SK-N-SH treated with all-trans-retinoic acid at 6 μM for 48 hours (cell line): ENCODE results near the gene NEGR1.

Source experiments
- ATAC-seq: fragments of 200-7000 bp; cut with Tn5 transposase; 3 replicates; pipeline ENCODE4 v1.9.1; 2020; ENCODE audit warnings: mild to moderate bottlenecking, moderate library complexity
- ARNTL ChIP-seq: fragments of 450-650 bp; formaldehyde crosslinking; IDR thresholded peaks from 2 replicates; pipeline ENCODE4 v1.5.0; 2020; ENCODE audit warnings: low read depth, mild to moderate bottlenecking, moderate library complexity, borderline replicate concordance
- BACH2 ChIP-seq: fragments of 250-450 bp; sonication (Bioruptor Pico); IDR thresholded peaks from 2 replicates; pipeline ENCODE4 v1.9.0; 2021; ENCODE audit warnings: mild to moderate bottlenecking, borderline replicate concordance
- CREB5 ChIP-seq: fragments of 250-450 bp; sonication (Bioruptor Pico); IDR thresholded peaks from 2 replicates; pipeline ENCODE4 v1.5.1; 2020; ENCODE audit warnings: low read depth, mild to moderate bottlenecking, moderate library complexity
- CSDC2 ChIP-seq: fragments of 250-450 bp; sonication (Bioruptor Pico); IDR thresholded peaks from 2 replicates; pipeline ENCODE4 v1.5.0; 2020; ENCODE audit warnings: mild to moderate bottlenecking, moderate library complexity
- GLIS3 ChIP-seq: fragments of 250-450 bp; sonication (Bioruptor Pico); IDR thresholded peaks from 2 replicates; pipeline ENCODE4 v1.5.0; 2020; ENCODE audit warnings: mild to moderate bottlenecking, moderate library complexity
- ISL1 ChIP-seq: fragments of 250-450 bp; sonication (Bioruptor Pico); IDR thresholded peaks from 2 replicates; pipeline ENCODE4 v2.1.2; 2022; ENCODE audit warnings: mild to moderate bottlenecking, moderate library complexity
- OSR1 ChIP-seq: fragments of 250-450 bp; sonication (Bioruptor Pico); IDR thresholded peaks from 2 replicates; pipeline ENCODE4 v1.8.0; 2022; ENCODE audit warnings: moderate library complexity, mild to moderate bottlenecking, inconsistent platforms
- PATZ1 ChIP-seq: fragments of 250-450 bp; sonication (Bioruptor Pico); IDR thresholded peaks from 2 replicates; pipeline ENCODE4 v1.8.0; 2020; ENCODE audit warnings: mild to moderate bottlenecking, moderate library complexity, borderline replicate concordance
- POU6F1 ChIP-seq: fragments of 250-450 bp; sonication (Bioruptor Pico); IDR thresholded peaks from 2 replicates; pipeline ENCODE4 v1.8.0; 2021; ENCODE audit warnings: low read depth, mild to moderate bottlenecking, moderate library complexity, borderline replicate concordance
- PPARA ChIP-seq: fragments of 250-450 bp; sonication (Bioruptor Pico); IDR thresholded peaks from 2 replicates; pipeline ENCODE4 v1.5.0; 2020; ENCODE audit warnings: mild to moderate bottlenecking, borderline replicate concordance
- RARB ChIP-seq: fragments of 250-450 bp; sonication (Bioruptor Pico); IDR thresholded peaks from 2 replicates; pipeline ENCODE4 v1.8.0; 2021; ENCODE audit warnings: mild to moderate bottlenecking, moderate library complexity
- SNAI2 ChIP-seq: fragments of 250-450 bp; sonication (Bioruptor Pico); IDR thresholded peaks from 2 replicates; pipeline ENCODE4 v1.5.0; 2020; ENCODE audit warnings: mild to moderate bottlenecking, moderate library complexity
- TCF4 ChIP-seq: fragments of 250-450 bp; sonication (Bioruptor Pico); IDR thresholded peaks from 2 replicates; pipeline ENCODE4 v1.8.0; 2021; ENCODE audit warnings: mild to moderate bottlenecking, moderate library complexity, borderline replicate concordance
- TOX ChIP-seq: fragments of 250-450 bp; sonication (Bioruptor Pico); IDR thresholded peaks from 2 replicates; pipeline ENCODE4 v1.8.0; 2021; ENCODE audit warnings: mild to moderate bottlenecking, moderate library complexity, borderline replicate concordance
- TSHZ2 ChIP-seq: fragments of 250-450 bp; sonication (Bioruptor Pico); IDR thresholded peaks from 2 replicates; pipeline ENCODE4 v1.5.0; 2020; ENCODE audit warnings: mild to moderate bottlenecking, moderate library complexity
- ZC3H10 ChIP-seq: fragments of 250-450 bp; sonication (Bioruptor Pico); IDR thresholded peaks from 2 replicates; pipeline ENCODE4 v1.5.1; 2021; ENCODE audit warnings: mild to moderate bottlenecking, moderate library complexity
- ZFP3 ChIP-seq: fragments of 250-450 bp; sonication (Bioruptor Pico); IDR thresholded peaks from 2 replicates; pipeline ENCODE4 v1.5.0; 2020; ENCODE audit warnings: mild to moderate bottlenecking, moderate library complexity
- ZFP30 ChIP-seq: fragments of 450-650 bp; formaldehyde crosslinking; IDR thresholded peaks from 2 replicates; pipeline ENCODE4 v1.5.0; 2022; ENCODE audit warnings: mild to moderate bottlenecking, moderate library complexity
- ZNF565 ChIP-seq: fragments of 450-650 bp; formaldehyde crosslinking; conservative IDR thresholded peaks from 2 replicates; pipeline ENCODE4 v1.5.0; 2020; ENCODE audit warnings: low read depth, mild to moderate bottlenecking, moderate library complexity
- ZNF70 ChIP-seq: fragments of 450-650 bp; formaldehyde crosslinking; IDR thresholded peaks from 2 replicates; pipeline ENCODE4 v1.5.0; 2020; ENCODE audit warnings: mild to moderate bottlenecking, moderate library complexity
- ZNF8 ChIP-seq: fragments of 450-650 bp; formaldehyde crosslinking; IDR thresholded peaks from 2 replicates; pipeline ENCODE4 v1.5.0; 2020; ENCODE audit warnings: mild to moderate bottlenecking, moderate library complexity

Gene NEGR1

GRCh38 chr1:71885171-71885570, 397.2 kb downstream of the NEGR1 start:
- no peak for ATAC-seq
- no peak for TF ChIP-seq CSDC2 (CRISPR knock-in tag)
- no peak for TF ChIP-seq GLIS3 (CRISPR knock-in tag)
- TF ChIP-seq ZFP30 (CRISPR knock-in tag), result no peak
- no peak for TF ChIP-seq TOX (CRISPR knock-in tag)
- TF ChIP-seq PATZ1 (CRISPR knock-in tag), result no peak
- TF ChIP-seq SNAI2 (CRISPR knock-in tag), result no peak
- no peak for TF ChIP-seq ARNTL (CRISPR knock-in tag)

- TF ChIP-seq RARB (CRISPR knock-in tag), result no peak
- TF ChIP-seq BACH2 (CRISPR knock-in tag), result no peak
- no peak for TF ChIP-seq OSR1
- no peak for TF ChIP-seq ZNF565 (CRISPR knock-in tag)
- TF ChIP-seq ARNTL (CRISPR knock-in tag), result no peak
- no peak for TF ChIP-seq PPARA (CRISPR knock-in tag)
- TF ChIP-seq TCF4, result no peak
- TF ChIP-seq ZNF70 (CRISPR knock-in tag), result no peak
- no peak for TF ChIP-seq POU6F1 (CRISPR knock-in tag)
- TF ChIP-seq TSHZ2 (CRISPR knock-in tag), result no peak
- TF ChIP-seq SNAI2 (CRISPR knock-in tag), result no peak
- no peak for TF ChIP-seq ZNF8 (CRISPR knock-in tag)
- no peak for TF ChIP-seq PATZ1 (CRISPR knock-in tag)
- TF ChIP-seq TOX (CRISPR knock-in tag), result no peak
- no peak for TF ChIP-seq CSDC2 (CRISPR knock-in tag)
- TF ChIP-seq ZC3H10 (CRISPR knock-in tag), result no peak
- no peak for TF ChIP-seq CREB5 (CRISPR knock-in tag)
- TF ChIP-seq ZFP3 (CRISPR knock-in tag), result no peak
These were observed 399.7 kb downstream of the NEGR1 start for GRCh38 chr1:71882637-71883036.

GRCh38 chr1:71882226-71882625, 400.1 kb downstream of the NEGR1 start:
- no peak for ATAC-seq
- TF ChIP-seq TSHZ2 (CRISPR knock-in tag) (no peak), TOX (CRISPR knock-in tag) (no peak), ZC3H10 (CRISPR knock-in tag) (no peak), ZNF565 (CRISPR knock-in tag) (no peak), GLIS3 (CRISPR knock-in tag) (no peak), ZNF8 (CRISPR knock-in tag) (no peak), ISL1 (no peak), POU6F1 (CRISPR knock-in tag) (no peak), PPARA (CRISPR knock-in tag) (no peak), CSDC2 (CRISPR knock-in tag) (no peak), CREB5 (CRISPR knock-in tag) (no peak), OSR1 (no peak), SNAI2 (CRISPR knock-in tag) (no peak)

More at GRCh38 chr1:71882637-71883036, 399.7 kb downstream of the NEGR1 start:
- ATAC-seq, result no peak
